Measurements from ENCODE around the gene NBEAL1.
"Not testable (repeated sequence)": the region's sequence is repeated elsewhere in the genome, so short reads cannot be mapped to it uniquely, and the experiment has no call there.

The NBEAL1 gene

DNA sequence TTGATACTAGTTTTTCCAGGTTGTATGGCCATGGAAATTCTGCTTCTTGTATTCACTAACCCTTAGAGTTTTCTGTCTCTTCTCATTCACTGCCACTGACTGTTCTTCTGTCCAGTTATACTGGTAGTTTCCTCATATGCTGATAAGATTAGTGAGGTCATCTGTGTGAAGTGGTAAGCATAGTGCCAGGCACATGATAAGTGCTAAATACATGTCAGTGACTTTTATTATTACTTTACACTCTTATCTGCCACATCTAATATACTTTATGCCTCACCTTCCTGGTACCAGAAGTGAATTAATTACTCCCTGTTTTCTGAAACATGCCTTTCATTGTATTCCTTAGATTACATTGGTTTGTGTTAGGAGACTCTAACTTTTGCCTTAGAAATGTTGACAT lies 91.3 kb downstream of the NBEAL1 start:
- no peak overlapping the region for H3K4me3 ChIP-seq (ENCODE audit: low read depth, low read length)

DNA sequence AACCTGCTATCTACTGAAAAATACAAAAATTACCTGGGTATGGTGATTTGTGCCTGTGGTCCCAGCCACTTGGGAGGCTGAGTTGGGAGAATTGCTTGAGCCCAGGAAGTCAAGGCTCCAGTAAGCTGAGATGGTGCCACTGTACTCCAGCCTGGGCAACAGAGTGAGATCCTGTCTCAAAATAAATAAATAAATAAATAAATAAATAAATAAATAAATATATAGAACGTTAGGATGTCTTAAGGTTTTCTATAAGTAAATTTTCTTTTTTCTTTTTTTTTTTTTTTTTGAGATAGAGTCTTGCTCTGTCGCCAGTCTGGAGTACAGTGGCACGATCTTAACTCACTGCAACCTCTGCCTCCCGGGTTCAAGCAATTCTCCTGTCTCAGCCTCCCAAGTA lies 95.8 kb downstream of the NBEAL1 start:
- not testable (repeated sequence) for H3K4me3 ChIP-seq (ENCODE audit: low read depth, low read length)

GRCh38 chr2:203112342-203112741 lies 97.7 kb downstream of the NBEAL1 start:
- no peak overlapping the region for H3K4me3 ChIP-seq (ENCODE audit: low read depth, low read length)

DNA sequence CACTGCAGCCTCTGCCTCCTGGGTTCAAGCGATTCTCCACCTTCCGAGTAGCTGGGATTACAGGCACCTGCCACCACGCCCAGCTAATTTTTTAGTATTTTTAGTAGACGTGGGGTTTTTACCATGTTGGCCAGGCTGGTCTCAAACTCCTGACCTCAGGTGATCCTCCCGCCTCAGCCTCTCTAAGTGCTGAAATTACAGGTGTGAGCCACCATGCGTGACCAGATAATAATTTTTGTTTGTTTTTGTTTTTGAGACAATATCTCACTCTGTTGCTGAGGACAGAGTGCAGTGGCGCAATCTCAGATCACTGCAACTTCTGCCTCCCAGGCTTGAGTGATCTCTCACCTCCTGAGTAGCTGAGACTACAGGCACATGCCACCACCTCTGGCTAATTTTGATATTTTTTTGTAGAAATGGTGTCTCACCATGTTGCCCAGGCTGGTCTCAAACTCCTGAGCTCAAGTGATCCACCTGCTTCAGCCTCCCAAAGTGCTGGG lies 100.6 kb downstream of the NBEAL1 start:
- H3K4me3 ChIP-seq (ENCODE audit: low read depth, low read length), result not testable (repeated sequence)

- H3K4me3 ChIP-seq (ENCODE audit: low read depth, low read length), result no peak overlapping the region
Measured at GRCh38 chr2:203122317-203122986, 107.8 kb downstream of the NBEAL1 start.

DNA sequence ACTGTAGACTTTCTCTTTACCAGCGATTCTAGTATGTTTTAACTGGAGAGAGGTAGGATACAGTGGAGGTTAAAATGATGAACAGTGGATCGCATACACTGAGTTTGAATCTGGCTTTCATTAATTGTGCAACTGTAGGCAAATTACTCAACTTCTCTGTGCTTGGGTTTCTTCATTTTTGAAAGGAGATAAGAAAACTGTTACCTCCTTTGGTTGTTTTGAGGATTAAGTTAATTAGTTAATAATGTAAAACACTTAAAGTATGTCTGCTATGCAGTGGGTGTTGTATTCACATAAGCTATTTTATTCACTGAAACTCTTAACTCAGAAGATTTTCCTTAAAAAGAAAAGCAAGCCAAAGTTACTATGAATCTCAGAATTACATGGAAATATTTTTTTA lies 112.3 kb downstream of the NBEAL1 start:
- no peak overlapping the region for H3K4me3 ChIP-seq (ENCODE audit: low read depth, low read length)

DNA sequence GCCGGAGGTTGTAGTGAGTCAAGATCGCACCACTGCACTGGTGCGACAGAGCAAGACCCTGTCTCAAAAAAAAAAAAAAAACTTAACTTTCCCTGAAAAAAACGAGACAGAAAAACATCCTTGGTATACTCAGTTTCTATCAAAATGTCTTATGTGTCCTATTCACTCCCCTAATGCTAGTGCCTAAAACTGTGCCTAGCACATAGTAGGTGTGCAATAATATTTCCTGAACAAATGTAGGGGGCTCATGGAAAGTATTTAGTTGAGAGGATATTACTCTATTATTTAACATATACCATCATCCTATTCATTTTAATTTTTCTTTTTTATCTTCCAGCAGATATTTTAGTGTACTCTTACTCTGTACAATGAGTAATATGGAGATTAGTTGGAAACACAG lies 120.4 kb downstream of the NBEAL1 start:
- H3K4me3 ChIP-seq (ENCODE audit: low read depth, low read length), result no peak overlapping the region

DNA sequence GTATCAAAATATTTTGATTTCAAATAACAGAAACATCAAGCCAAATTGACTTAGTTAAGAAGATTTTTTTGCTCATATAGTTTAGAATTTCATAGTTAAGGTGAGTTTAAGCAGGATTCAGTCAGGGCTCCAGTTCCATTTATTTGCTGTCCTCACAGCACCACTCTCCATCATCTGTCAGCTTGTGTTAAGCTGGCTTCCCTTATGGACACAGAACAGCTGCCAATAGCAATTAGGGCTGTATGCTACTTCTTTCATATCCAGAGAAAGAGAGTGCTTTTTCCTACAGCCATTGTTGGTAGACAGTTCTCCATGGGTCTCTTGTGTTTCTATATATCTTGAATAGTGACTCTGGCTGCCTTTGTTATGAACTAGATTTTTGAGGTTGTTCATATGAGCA lies 128.7 kb downstream of the NBEAL1 start:
- no peak overlapping the region for H3K4me3 ChIP-seq (ENCODE audit: low read depth, low read length)

GRCh38 chr2:203149194-203149593 lies 134.5 kb downstream of the NBEAL1 start:
- H3K4me3 ChIP-seq (ENCODE audit: low read depth, low read length), result no peak overlapping the region

DNA sequence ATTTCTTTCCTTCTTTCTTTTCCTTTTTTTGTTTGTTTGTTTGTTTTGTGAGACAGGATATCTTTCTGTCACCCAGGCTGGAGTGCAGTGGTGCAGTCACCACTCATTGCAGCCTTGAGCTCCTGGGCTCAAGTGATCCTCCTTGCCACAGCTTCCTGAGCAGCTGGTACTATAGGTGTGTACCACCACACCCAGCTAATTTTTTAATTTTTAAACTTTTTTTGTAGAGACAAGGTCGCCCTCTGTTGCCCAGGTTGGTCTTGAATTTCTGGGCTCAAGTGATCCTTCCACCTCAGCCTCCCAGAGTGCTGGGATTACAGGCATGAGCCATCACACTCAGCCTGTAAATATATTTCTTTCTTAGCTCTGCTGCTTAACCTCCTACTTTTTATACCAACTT lies 140.7 kb downstream of the NBEAL1 start:
- no peak overlapping the region for H3K4me3 ChIP-seq (ENCODE audit: low read depth, low read length)

DNA sequence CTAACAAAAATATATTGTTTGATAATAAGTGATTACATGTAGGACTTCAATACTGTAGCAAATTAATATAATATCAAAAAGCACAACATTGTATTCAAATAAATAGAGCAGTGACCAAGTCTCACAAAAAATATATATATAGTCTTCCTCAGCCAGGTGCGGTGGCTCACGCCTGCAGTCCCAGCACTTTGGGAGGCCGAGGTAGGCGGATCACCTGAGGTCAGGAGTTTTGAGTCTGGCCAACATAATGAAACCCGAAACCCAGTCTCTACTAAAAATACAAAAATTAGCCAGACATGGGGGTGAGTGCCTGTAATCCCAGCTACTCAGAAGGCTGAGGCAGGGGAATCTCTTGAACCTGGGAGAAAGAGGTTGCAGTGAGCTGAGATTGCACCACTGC lies 148.0 kb downstream of the NBEAL1 start:
- not testable (repeated sequence) for H3K4me3 ChIP-seq (ENCODE audit: low read depth, low read length)

DNA sequence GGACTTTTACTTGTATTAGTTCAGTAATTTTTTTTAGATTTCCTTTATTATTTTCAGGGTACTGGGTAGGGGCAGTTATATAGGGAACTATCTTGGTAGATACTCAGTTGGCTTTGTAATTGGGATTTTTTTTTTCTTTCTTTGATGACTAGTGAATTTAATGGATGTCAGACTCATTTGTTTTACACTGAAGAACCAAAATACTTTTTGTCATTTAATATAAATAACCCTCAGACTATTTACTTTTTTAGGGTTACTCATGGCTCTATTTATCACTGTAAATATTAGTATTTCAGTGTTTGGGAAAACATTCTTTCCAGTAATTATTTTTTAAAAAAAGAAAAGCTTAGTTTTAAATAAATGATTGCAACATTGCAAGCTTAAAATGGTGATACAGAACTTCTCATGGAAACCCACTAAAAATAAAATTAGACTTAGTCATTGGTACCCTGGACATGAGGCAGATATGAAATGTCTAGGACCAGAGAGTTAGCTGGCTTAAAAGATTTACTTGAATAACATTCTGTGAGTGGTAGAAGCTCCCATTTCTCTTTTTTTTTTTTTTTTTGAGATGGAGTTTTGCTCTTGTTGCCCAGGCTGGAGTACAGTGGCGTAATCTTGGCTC lies 149.7 kb downstream of the NBEAL1 start:
- no peak overlapping the region for H3K4me3 ChIP-seq (ENCODE audit: low read depth, low read length)

GRCh38 chr2:203167751-203168150 lies 153.1 kb downstream of the NBEAL1 start:
- no peak overlapping the region for H3K4me3 ChIP-seq (ENCODE audit: low read depth, low read length)

GRCh38 chr2:203170502-203170901 lies 155.8 kb downstream of the NBEAL1 start:
- no peak overlapping the region for H3K4me3 ChIP-seq (ENCODE audit: low read depth, low read length)

- H3K4me3 ChIP-seq (ENCODE audit: low read depth, low read length), result no peak overlapping the region
Measured at GRCh38 chr2:203175371-203175770, 160.7 kb downstream of the NBEAL1 start.

- no peak overlapping the region for H3K4me3 ChIP-seq (ENCODE audit: low read depth, low read length)
Measured at GRCh38 chr2:203177361-203177760, 162.7 kb downstream of the NBEAL1 start.

DNA sequence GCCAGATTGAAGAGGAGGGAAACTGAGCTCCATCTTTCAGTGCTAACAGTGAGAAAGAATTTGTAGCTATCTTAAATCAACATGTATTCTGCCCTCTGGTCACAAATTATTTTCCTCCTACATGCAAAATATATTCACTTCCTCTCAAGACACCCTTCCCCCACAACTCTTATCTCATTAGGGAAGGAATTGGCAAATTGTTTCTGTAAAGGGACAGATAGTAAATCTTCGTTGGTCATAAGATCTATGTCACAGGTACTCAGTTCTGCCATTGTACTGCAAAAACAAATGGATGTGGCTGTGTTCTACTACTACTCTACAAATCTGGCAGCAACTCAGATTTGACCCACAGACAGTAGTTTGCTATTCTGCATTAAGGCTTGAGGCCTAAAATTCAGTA lies 171.2 kb downstream of the NBEAL1 start:
- no peak overlapping the region for H3K4me3 ChIP-seq (ENCODE audit: low read depth, low read length)

- not testable (repeated sequence) for H3K4me3 ChIP-seq (ENCODE audit: low read depth, low read length)
Measured at GRCh38 chr2:203190547-203190946, 175.9 kb downstream of the NBEAL1 start.

GRCh38 chr2:203191026-203191425 lies 176.4 kb downstream of the NBEAL1 start:
- H3K4me3 ChIP-seq (ENCODE audit: low read depth, low read length), result not testable (repeated sequence)

GRCh38 chr2:203191961-203192360 lies 177.3 kb downstream of the NBEAL1 start:
- no peak overlapping the region for H3K4me3 ChIP-seq (ENCODE audit: low read depth, low read length)

GRCh38 chr2:203195331-203196036 lies 180.8 kb downstream of the NBEAL1 start:
- H3K4me3 ChIP-seq (ENCODE audit: low read depth, low read length), result no peak overlapping the region

DNA sequence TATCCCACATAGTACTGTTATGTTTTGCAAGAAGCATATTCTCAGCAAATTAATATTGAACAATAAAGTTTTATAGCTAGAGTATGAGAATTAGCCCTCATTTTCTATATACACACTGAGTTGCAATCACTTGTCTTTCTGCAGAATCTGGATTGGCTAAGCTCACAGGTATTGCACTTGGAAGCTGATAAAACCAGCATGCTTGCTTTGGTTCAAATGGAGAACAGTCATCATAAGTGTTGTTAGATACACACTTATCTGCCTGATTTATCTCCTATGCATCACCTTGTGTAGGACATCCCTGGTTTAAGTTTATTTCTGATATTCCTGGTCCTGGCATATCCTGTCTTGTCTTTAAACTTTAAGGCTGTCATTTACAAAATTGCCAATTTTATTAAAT lies 186.2 kb downstream of the NBEAL1 start:
- no peak overlapping the region for H3K4me3 ChIP-seq (ENCODE audit: low read depth, low read length)

Measured in iPS-11a (cell line).